ENCODE data around the gene TMTC4. TPM values are rescaled to one million over a fixed set of nuclear protein-coding genes. Genes with fewer than 3 reads are reported as not detected.

The TMTC4 gene, protein sequence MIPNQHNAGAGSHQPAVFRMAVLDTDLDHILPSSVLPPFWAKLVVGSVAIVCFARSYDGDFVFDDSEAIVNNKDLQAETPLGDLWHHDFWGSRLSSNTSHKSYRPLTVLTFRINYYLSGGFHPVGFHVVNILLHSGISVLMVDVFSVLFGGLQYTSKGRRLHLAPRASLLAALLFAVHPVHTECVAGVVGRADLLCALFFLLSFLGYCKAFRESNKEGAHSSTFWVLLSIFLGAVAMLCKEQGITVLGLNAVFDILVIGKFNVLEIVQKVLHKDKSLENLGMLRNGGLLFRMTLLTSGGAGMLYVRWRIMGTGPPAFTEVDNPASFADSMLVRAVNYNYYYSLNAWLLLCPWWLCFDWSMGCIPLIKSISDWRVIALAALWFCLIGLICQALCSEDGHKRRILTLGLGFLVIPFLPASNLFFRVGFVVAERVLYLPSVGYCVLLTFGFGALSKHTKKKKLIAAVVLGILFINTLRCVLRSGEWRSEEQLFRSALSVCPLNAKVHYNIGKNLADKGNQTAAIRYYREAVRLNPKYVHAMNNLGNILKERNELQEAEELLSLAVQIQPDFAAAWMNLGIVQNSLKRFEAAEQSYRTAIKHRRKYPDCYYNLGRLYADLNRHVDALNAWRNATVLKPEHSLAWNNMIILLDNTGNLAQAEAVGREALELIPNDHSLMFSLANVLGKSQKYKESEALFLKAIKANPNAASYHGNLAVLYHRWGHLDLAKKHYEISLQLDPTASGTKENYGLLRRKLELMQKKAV
- 59.4 and 74.3 TPM in 2 replicates for total RNA-seq (ENCODE audit: low replicate concordance)

DNA sequence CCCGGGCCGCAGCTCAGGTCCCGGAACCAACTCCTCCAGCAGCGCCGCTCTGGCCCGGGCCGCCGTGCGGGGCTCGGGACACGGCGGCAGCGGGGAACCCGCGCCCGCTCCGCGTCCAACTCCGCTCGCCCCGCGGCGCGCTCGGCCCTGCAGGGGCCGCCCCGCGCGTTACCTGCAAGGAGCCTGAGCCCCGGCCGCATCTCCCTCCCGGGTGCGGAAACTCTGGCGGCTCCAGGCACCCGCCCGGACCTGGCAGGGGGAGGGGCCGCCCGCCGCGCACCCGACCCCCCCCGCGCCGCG lies at the start of gene TMTC4:
TMTC4 (minus strand) TSS at position 224 of the 300 bp plus-strand sequence. CDS start 4,433 bp downstream, outside the sequence.
- H2AFZ ChIP-seq (replicated peaks), result peak within 1 kb of the TSS; percentile 77
- H3K4me3 ChIP-seq, result peak within 1 kb of the TSS; percentile 65
- peaks cover 19% of the 10 kb centered on the region for H3K27me3 Mint-ChIP-seq (ENCODE audit: insufficient read depth, low read depth)
- H3K27me3 ChIP-seq, result peaks cover 23% of the 10 kb centered on the region
- no peaks in the 10 kb centered on the region for H3K9me3 ChIP-seq (ENCODE audit: low read depth)
- H3K36me3 ChIP-seq, result no peaks in the 10 kb centered on the region
- H3K4me1 Mint-ChIP-seq, result peaks cover 30% of the 10 kb centered on the region
- H3K4me3 Mint-ChIP-seq, result peak within 1 kb of the TSS; percentile 98
- peaks cover 2% of the 10 kb centered on the region for H3K36me3 Mint-ChIP-seq
- peaks cover 15% of the 10 kb centered on the region for H3F3A ChIP-seq (ENCODE audit: low read depth)
- H3K4me1 ChIP-seq, result peaks cover 16% of the 10 kb centered on the region
- peak within 1 kb of the TSS; percentile 95 for H3K4me2 ChIP-seq
- DNase-seq (ENCODE audit: low spot score), result peak; percentile 85
- TF ChIP-seq EZH2phosphoT487 (IDR thresholded peaks at IDR 0.05) (no peak), CTCF (IDR thresholded peaks at IDR 0.05) (no peak), EZH2 (IDR thresholded peaks at IDR 0.05) (no peak)
- peak within 1 kb of the TSS; percentile 20 for H3K27ac ChIP-seq
- peaks cover 41% of the 10 kb centered on the region for H4K20me1 ChIP-seq (ENCODE audit: low read depth)
- H3K9me3 Mint-ChIP-seq, result no peaks in the 10 kb centered on the region
- H3K79me2 ChIP-seq (ENCODE audit: low read depth), result peaks cover 45% of the 10 kb centered on the region
- H3K9ac ChIP-seq, result no peak within 1 kb of the TSS
- peak within 1 kb of the TSS; percentile 99 for H3K27ac Mint-ChIP-seq

DNA sequence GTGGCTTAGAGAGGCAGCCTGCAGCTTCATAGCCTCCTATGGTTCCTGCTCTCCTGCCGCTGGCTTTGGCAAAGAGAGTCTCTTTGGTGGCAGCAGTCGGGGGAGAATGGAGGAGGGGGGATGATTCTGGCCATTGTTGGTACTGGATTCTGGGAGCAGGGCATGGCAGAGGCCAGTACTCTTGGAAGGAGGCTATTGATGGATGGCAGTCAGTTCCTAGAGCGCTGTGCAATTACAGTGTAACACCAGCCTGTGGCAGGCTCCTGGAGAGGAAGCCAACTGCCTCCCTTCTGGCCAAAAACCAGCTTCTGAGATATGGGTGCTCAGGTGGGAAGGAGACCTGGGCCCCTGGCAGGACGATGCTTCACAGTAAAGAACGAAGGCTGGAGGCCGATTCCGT lies 47.9 kb upstream of the TMTC4 start:
- H3K9ac ChIP-seq, result no peak overlapping the region
- peak; percentile 6 for DNase-seq (ENCODE audit: low spot score)

DNA sequence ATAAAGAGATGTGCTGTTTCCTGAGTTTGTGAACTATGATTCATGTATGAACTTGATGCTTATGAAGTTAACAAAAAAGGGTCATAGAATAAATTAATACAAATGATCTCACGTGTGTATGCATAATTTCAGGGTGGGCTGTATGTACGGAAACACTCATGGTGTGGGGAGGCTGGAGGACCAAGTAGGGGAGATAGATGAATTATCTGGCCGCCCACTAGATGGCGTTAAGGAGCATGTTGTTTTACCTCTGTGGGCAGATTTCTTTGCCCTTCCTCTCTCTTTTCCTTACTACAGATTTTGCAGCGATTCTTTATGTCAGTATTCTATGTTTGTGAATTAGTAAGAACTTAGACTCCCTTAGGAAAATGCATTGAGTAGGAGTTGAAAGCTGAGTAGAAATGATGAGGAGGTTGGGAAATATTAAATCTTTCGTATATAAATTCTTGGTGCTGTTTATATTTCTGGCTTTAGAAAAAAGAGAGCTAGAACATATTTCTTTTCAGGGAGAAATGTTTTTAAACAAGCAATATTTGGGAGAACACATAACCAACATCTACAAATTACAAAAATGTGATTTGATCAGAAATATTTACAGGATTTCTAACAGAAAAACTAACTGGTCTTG lies 47.4 kb upstream of the TMTC4 start:
- Histone ChIP-seq H3K9me3 (ENCODE audit: low read depth) (no peaks in the 10 kb centered on the region), H3K4me1 (no peaks in the 10 kb centered on the region), H3K79me2 (ENCODE audit: low read depth) (no peaks in the 10 kb centered on the region), H3K4me3 (no peak overlapping the region), H3K4me2 (no peak overlapping the region), H3K9ac (no peak overlapping the region), H3F3A (ENCODE audit: low read depth) (no peaks in the 10 kb centered on the region), H4K20me1 (ENCODE audit: low read depth) (no peaks in the 10 kb centered on the region), H2AFZ (replicated peaks) (peak overlapping the region; percentile 48), H3K36me3 (no peaks in the 10 kb centered on the region), H3K27ac (no peak overlapping the region), H3K27me3 (no peaks in the 10 kb centered on the region)
- H3K27me3 Mint-ChIP-seq (ENCODE audit: insufficient read depth, low read depth), result peaks cover 5% of the 10 kb centered on the region
- DNase-seq (ENCODE audit: low spot score), result peak; percentile 66
- H3K4me1 Mint-ChIP-seq, result no peaks in the 10 kb centered on the region
- no peak overlapping the region for H3K4me3 Mint-ChIP-seq
- no peak overlapping the region for H3K27ac Mint-ChIP-seq
- no peaks in the 10 kb centered on the region for H3K36me3 Mint-ChIP-seq
- TF ChIP-seq EZH2 (IDR thresholded peaks at IDR 0.05) (no peak), CTCF (IDR thresholded peaks at IDR 0.05) (peak; percentile 86)
- peaks cover 3% of the 10 kb centered on the region for H3K9me3 Mint-ChIP-seq

More for the DNA sequence above, 47.9 kb upstream of the TMTC4 start:
- Mint-ChIP-seq H3K4me1 (no peaks in the 10 kb centered on the region), H3K4me3 (peak overlapping the region; percentile 46), H3K9me3 (peaks cover 3% of the 10 kb centered on the region), H3K27ac (no peak overlapping the region), H3K27me3 (ENCODE audit: insufficient read depth, low read depth) (peaks cover 5% of the 10 kb centered on the region), H3K36me3 (no peaks in the 10 kb centered on the region)
- no peaks in the 10 kb centered on the region for H3K79me2 ChIP-seq (ENCODE audit: low read depth)
- no peaks in the 10 kb centered on the region for H3K4me1 ChIP-seq
- H2AFZ ChIP-seq (replicated peaks), result peak overlapping the region; percentile 48
- no peak overlapping the region for H3K4me2 ChIP-seq
- H4K20me1 ChIP-seq (ENCODE audit: low read depth), result no peaks in the 10 kb centered on the region
- no peak overlapping the region for H3K4me3 ChIP-seq
- TF ChIP-seq EZH2phosphoT487 (IDR thresholded peaks at IDR 0.05), result no peak
- TF ChIP-seq CTCF (IDR thresholded peaks at IDR 0.05), result no peak
- TF ChIP-seq EZH2 (IDR thresholded peaks at IDR 0.05), result no peak
- no peaks in the 10 kb centered on the region for H3F3A ChIP-seq (ENCODE audit: low read depth)
- H3K27me3 ChIP-seq, result no peaks in the 10 kb centered on the region
- H3K27ac ChIP-seq, result no peak overlapping the region
- no peaks in the 10 kb centered on the region for H3K9me3 ChIP-seq (ENCODE audit: low read depth)
- no peaks in the 10 kb centered on the region for H3K36me3 ChIP-seq
